ENCODE data around the gene PLTP. TPM values are rescaled to one million over a fixed set of nuclear protein-coding genes. Genes with fewer than 3 reads are reported as not detected.

The PLTP gene
- total RNA-seq, 3 donors from 2014 or later (not counting 1 experiment from before 2014, with no cell fraction given), result 0.63 to 3.5 (median 3.2) TPM

DNA sequence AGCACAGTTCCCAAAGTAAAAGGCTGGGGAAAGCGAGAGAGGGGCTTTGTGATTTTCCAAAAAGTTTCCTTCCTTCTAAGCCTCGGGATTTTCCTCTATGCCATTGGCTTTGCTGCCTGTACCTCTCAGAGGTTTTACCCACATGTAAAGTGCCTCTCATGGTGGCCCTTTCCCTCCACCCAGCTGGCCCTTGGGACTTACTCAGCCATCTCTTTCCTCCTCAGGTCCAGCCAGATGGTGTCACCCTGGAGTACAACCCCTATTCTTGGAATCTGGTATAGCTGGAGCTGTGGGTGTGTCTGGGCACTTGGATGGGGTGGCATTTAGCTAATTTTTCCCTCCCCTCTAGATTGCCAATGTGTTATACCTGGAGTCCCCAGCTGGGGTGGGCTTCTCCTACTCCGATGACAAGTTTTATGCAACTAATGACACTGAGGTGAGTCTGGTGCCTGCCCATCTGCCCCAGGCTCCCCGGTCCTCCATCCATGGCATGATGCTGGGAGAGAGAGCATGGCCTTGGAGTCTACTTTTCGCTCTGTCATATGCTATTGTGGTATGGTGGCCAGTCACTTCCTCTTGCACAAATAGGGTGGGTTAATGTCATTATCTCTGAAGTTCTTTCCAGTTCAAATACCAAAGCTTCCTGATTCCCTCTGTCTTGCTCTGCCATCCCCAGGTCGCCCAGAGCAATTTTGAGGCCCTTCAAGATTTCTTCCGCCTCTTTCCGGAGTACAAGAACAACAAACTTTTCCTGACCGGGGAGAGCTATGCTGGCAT lies 19.7 kb downstream of the PLTP start:
- Histone ChIP-seq H3K27ac (ENCODE audit: low read length) (no peak overlapping the region), H3K9me3 (ENCODE audit: control insufficient read depth, insufficient read depth, low read length) (no peaks in the 10 kb centered on the region), H3K4me1 (ENCODE audit: control insufficient read depth, insufficient read depth, low read length) (peaks cover 38% of the 10 kb centered on the region), H3K4me3 (ENCODE audit: low read length) (peak overlapping the region; percentile 68), H3K27me3 (ENCODE audit: control insufficient read depth, insufficient read depth, low read length) (no peaks in the 10 kb centered on the region), H3K36me3 (ENCODE audit: control insufficient read depth, insufficient read depth, low read length) (peaks cover 16% of the 10 kb centered on the region)
- DNase-seq (no peak), ATAC-seq (peak in 1 of 3 donors; percentile 31)
- Mint-ChIP-seq H3K27me3 (ENCODE audit: low read depth in 2 of 2) (no peaks in the 10 kb centered on the region), H3K4me3 (peak overlapping the region; percentile 79), H3K9me3 (no peaks in the 10 kb centered on the region), H3K27ac (peak overlapping the region; percentile 57 to 88), H3K4me1 (peaks cover 5 to 24% of the 10 kb centered on the region in 2 donors), H3K36me3 (no peaks in the 10 kb centered on the region)
- intact Hi-C loops (cut with micrococcal nuclease), result no loop called here
- 86% methylated on average over 8 of the region's 9 CpGs for WGBS (ENCODE audit: insufficient coverage)
- TF ChIP-seq, protein P1, sequence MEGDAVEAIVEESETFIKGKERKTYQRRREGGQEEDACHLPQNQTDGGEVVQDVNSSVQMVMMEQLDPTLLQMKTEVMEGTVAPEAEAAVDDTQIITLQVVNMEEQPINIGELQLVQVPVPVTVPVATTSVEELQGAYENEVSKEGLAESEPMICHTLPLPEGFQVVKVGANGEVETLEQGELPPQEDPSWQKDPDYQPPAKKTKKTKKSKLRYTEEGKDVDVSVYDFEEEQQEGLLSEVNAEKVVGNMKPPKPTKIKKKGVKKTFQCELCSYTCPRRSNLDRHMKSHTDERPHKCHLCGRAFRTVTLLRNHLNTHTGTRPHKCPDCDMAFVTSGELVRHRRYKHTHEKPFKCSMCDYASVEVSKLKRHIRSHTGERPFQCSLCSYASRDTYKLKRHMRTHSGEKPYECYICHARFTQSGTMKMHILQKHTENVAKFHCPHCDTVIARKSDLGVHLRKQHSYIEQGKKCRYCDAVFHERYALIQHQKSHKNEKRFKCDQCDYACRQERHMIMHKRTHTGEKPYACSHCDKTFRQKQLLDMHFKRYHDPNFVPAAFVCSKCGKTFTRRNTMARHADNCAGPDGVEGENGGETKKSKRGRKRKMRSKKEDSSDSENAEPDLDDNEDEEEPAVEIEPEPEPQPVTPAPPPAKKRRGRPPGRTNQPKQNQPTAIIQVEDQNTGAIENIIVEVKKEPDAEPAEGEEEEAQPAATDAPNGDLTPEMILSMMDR (IDR thresholded peaks at IDR 0.05), result no peak

DNA sequence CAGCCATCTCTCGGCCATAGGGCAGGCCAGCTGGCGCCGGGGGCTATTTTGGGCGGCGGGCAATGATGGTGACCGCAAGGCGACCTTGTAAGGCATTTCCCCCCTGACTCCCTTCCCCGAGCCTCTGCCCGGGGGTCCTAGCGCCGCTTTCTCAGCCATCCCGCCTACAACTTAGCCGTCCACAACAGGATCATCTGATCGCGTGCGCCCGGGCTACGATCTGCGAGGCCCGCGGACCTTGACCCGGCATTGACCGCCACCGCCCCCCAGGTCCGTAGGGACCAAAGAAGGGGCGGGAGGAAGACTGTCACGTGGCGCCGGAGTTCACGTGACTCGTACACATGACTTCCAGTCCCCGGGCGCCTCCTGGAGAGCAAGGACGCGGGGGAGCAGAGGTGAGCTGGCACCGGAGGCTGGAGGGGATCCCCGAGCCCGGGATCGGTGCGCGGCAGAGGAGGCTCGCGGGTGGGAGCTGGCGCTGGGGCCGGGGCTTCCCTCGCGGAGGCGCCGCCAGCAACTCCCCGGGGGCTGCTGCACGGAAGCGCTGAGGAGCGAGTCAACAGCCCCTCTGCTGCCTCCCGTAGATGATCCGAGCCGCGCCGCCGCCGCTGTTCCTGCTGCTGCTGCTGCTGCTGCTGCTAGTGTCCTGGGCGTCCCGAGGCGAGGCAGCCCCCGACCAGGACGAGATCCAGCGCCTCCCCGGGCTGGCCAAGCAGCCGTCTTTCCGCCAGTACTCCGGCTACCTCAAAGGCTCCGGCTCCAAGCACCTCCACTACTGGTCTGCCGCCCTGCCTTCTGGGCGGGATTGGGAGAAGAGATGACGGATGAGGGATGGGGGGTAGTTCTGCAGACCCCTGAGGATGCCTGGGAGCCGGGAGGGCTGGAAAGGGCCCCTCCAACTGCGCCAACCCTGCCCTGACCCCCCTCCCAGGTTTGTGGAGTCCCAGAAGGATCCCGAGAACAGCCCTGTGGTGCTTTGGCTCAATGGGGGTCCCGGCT lies 20.7 kb downstream of the PLTP start, which contains the start of the genes CTSA and NEURL2:
Gene CTSA (plus strand): TSS at position 351 of the 999 bp plus-strand sequence. CDS start 234 bp downstream, at position 585.
Gene NEURL2 (minus strand): TSS at position 224 of the 999 bp plus-strand sequence. CDS start 217 bp downstream, at position 7.
- peak; percentile 78 to 90 for DNase-seq
- peak within 1 kb of the TSS; percentile 32 for H3K27ac ChIP-seq (ENCODE audit: low read length)
- H3K4me1 ChIP-seq (ENCODE audit: control insufficient read depth, insufficient read depth, low read length), result peaks cover 38% of the 10 kb centered on the region
- no peaks in the 10 kb centered on the region for H3K27me3 ChIP-seq (ENCODE audit: control insufficient read depth, insufficient read depth, low read length)
- H3K9me3 ChIP-seq (ENCODE audit: control insufficient read depth, insufficient read depth, low read length), result no peaks in the 10 kb centered on the region
- Mint-ChIP-seq H3K9me3 (no peaks in the 10 kb centered on the region), H3K4me1 (peaks cover 5 to 24% of the 10 kb centered on the region in 2 donors), H3K4me3 (peak within 1 kb of the TSS; percentile 93), H3K27ac (peak within 1 kb of the TSS; percentile 58 to 88), H3K36me3 (no peaks in the 10 kb centered on the region), H3K27me3 (ENCODE audit: low read depth in 2 of 2) (no peaks in the 10 kb centered on the region)
- H3K4me3 ChIP-seq (ENCODE audit: low read length), result peak within 1 kb of the TSS; percentile 68
- H3K36me3 ChIP-seq (ENCODE audit: control insufficient read depth, insufficient read depth, low read length), result peaks cover 11% of the 10 kb centered on the region
- TF ChIP-seq, protein P1 (IDR thresholded peaks at IDR 0.05), result no peak
- peak; percentile 73 to 87 (median 86) for ATAC-seq
- intact Hi-C loops (cut with micrococcal nuclease), result loop anchor here (1.0 to 2.0 kb wide), 4 partner anchors 20 to 72 kb away; partner anchors contain the start of gene PCIF1
- under 1% methylated on average over 78 of the region's 78 CpGs for WGBS (ENCODE audit: insufficient coverage)

- Mint-ChIP-seq H3K4me3 (peak overlapping the region; percentile 93), H3K36me3 (no peaks in the 10 kb centered on the region), H3K27ac (peak overlapping the region; percentile 51 to 88), H3K9me3 (no peaks in the 10 kb centered on the region), H3K4me1 (peaks cover 5 to 24% of the 10 kb centered on the region in 2 donors), H3K27me3 (ENCODE audit: low read depth in 2 of 2) (no peaks in the 10 kb centered on the region)
- TF ChIP-seq, protein P1 (IDR thresholded peaks at IDR 0.05), result peak; percentile 67
- Histone ChIP-seq H3K27me3 (ENCODE audit: control insufficient read depth, insufficient read depth, low read length) (no peaks in the 10 kb centered on the region), H3K4me1 (ENCODE audit: control insufficient read depth, insufficient read depth, low read length) (peaks cover 38% of the 10 kb centered on the region), H3K27ac (ENCODE audit: low read length) (no peak overlapping the region), H3K36me3 (ENCODE audit: control insufficient read depth, insufficient read depth, low read length) (peaks cover 10% of the 10 kb centered on the region), H3K9me3 (ENCODE audit: control insufficient read depth, insufficient read depth, low read length) (no peaks in the 10 kb centered on the region), H3K4me3 (ENCODE audit: low read length) (peak overlapping the region; percentile 68)
- peak; percentile 56 to 69 for DNase-seq
- ATAC-seq, result peak; percentile 67 to 75 (median 70)
- intact Hi-C loops (cut with micrococcal nuclease), result loop anchor here (1.0 to 2.0 kb wide), 3 partner anchors 20 to 73 kb away; no protein-coding TSS in a partner anchor
- WGBS (ENCODE audit: insufficient coverage), result 4% methylated on average over 79 of the region's 79 CpGs
These were observed 21.6 kb downstream of the PLTP start for GRCh38 chr20:45890077-45890984.

Data from natural killer cell (primary cell).